Stimulated activated CD8-positive, alpha-beta memory T cell treated with anti-CD3 and anti-CD28 coated beads, Interleukin-2, amount 100 ng/mL, for 48 hours (primary cell): Measurements from ENCODE around the gene ANKRA2.
"Not testable (repeated sequence)": the region's sequence is repeated elsewhere in the genome, so short reads cannot be mapped to it uniquely, and the experiment has no call there.

Experiments used
- DNase-seq, 2 donors: peaks; one replicate each; pipeline ENCODE4 v3.0.0-alpha.2; 2020; ENCODE audit warnings: low read depth in 2 of 2

ANKRA2 gene

GRCh38 chr5:73550016-73550415 lies 15.4 kb downstream of the ANKRA2 start:
- no peak for DNase-seq

DNA sequence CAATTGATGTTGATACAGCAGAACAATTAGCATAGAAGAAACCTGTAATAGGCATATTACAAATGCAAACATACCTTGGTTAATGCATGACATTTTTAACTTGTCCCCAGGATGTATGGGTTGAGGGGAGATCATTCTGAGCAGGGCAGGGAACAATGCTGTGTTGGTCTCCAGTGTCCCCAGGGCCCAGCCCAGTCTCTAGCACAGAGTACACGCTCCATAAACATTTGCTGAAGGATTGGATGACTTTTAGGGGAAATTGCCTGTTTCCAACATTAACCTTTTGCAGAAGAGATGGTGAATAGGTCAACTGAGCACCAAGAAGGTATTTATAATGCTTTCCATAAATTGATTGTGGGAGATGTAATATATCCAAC lies 20.0 kb downstream of the ANKRA2 start:
- no peak for DNase-seq

DNA sequence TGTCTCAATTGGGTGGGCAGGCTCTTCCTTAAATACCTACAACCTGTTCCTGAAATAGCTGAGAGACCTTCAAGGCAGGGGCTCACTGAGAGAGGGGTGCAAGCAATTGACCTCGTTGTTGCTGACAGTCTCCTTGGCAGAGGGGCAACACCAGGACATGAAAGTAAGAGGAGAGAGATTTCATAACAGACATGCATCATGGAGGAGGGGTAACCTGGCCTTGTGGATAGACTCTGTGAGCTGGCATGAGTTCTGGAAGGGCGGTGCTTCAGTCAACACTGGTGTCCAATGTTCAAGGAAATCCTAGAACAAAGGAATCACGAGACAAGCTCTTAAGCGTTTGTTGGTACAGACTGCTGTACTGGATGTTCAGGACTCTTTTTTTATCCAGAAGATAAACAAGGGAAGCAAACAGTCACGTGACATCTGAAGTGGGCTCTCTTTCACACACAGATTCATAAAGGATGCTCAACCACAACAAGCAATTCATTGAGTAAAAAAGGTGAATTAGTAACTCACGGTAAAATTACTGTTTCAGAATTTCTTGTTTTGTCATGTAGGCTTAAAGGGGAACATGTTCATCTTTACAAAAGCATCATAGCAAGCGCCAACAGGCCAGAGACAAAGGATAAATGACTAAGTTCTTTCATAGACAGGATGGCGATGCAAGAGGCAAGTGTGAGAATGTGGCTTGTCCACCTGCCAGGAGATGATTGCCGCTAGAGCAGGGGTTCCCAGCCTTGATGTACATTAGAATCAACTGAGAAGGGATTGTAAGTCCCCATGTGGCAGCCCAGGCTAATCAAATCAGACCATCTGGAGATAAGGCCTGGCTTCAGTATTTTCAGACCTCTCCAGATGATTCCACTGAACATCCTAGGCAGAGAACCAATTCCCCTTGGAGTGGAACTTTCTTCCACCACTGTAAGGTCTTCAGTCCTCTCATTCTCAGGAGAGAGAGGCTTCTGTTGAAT lies 20.7 kb downstream of the ANKRA2 start:
- no peak for DNase-seq

DNA sequence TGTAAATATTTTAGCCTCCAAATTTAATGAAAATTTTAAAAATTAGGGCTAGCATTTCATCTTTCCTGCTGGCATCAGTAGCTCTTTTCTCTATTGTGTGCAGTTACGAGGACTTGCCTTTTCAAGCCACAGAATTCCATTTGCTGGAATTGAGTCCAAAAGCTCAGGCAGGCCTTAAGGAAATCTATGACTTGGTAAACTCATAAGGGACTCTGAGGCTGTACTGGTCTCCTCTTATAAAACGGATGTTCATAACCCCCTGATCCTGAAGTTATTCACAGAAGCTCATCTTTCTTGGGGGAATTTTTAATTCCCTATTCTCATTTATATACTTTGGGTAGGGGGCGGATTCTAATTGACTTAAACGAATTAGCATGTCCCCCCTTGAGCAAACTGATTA lies 23.4 kb downstream of the ANKRA2 start:
- no peak for DNase-seq

DNA sequence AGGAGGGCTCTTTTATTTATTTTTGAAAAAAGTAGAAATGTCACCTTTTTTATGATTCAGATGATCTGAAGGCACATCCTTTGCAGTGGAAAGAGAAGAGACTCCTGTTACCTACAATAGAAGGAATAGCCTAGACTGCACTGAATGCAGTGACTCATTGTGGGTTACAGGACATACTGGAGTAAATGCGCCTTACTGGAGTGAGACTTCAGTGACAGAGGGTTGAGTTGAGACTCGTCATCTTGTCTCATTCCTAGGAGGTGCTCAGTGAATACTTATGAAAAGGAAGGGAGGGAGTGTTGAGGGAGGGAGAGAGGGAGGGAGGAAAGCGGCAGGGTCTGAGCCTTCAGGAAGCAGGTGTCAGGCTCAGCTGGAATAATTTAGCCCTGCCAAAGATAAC lies 25.2 kb downstream of the ANKRA2 start:
- no peak for DNase-seq

GRCh38 chr5:73539730-73540129 lies 25.7 kb downstream of the ANKRA2 start:
- no peak for DNase-seq

DNA sequence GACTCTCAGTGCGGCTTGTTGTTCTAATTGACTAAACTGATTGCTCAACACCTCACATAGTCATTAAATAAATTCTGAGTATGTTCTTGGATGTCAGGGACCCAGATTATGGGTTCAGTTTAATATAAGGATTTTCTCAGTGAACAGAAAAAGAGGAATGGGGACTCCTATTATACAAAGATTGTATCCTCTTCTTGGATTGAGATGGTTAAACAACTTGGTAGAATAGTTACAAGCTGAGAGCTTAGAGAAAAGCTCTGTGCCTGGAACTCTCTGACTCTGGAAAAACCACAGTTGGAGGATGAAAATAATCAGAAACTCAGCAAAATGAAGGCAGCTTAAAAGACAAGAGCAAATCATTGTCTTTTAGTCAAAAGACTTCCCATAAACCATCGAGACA lies 30.5 kb downstream of the ANKRA2 start:
- no peak for DNase-seq

DNA sequence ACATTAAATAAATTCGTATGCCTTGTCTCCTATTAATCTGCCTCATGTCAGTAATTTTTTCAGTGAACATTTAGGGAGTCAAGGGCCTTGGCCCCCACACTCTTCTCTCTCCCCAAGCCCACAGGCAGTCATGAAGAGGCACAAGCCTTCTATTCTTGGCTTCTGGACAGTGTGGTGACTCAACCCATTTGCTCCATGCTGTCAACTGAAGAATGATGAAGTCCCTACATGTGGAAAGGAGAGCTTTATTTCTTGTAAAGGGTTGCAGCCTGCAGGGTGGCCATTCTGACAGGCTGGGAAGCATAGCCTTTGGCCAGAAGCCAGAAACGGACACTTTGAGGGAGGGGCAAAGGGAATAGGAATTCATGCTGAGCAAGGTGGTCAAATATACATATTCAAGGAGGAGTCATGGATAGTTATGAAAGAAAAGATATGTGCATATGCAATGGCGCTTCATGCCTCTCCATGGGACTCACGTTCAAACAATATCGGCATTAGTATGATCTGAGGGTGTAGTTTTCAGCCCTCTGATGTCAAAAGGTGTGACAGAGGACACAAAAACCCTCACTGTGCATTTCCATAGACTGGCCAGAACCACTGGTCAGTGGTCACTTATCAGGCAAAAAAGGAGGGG lies 31.3 kb downstream of the ANKRA2 start:
- no peak for DNase-seq

GRCh38 chr5:73532195-73532594 lies 33.2 kb downstream of the ANKRA2 start:
- no peak for DNase-seq

- DNase-seq, result no peak
These were observed 34.1 kb downstream of the ANKRA2 start for GRCh38 chr5:73531356-73531755.

DNA sequence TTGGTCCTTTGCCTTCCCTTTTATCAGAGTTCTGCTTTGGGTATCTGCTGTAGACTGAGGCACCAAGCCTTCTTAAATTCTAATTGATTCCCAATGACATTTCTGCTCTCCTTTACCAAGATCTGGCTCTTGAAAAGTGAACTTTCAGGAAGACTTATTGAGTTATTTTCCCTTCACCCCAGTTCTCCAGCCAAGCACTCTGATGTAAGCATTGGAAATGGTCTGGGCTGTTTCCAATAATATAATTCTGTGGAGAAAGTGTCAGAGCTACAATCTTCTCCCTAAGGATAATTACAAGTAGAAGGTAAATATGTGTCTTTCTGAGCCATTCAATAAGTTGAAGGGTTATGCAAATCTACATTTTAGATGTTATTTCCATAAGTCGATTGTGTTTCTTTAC lies 36.4 kb downstream of the ANKRA2 start:
- no peak for DNase-seq

- DNase-seq, result no peak
These were observed 37.2 kb downstream of the ANKRA2 start for GRCh38 chr5:73528248-73528647.

DNA sequence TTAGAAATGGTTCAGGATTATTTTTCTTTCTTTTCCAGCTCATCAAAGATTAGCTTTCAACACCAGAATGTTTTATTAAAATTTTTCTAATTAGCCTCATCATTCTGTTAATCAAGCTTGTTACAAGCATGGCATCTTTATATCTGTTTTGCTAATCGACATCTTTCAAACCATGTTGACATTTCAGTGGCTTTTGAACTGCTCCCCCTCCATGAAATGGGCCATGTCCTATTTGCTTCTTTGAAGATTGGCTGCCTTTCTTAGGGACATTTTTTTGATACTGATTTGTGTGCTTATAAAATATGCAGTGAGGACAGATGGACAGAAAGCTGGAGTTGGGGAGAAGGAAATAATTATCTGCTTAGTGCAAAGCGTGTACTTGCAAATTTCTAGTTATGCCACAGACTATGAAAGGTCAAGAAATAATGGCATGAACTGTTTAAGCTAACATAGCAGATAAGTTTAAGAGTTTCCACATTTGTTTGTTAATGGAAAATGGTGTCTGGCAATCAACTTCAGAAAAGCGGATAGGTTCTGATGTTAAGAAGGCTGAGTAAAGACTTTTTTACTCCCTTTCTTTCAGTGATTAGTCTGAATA lies 39.7 kb downstream of the ANKRA2 start:
- no peak for DNase-seq

GRCh38 chr5:73523861-73524260 lies 41.6 kb downstream of the ANKRA2 start:
- no peak for DNase-seq

DNA sequence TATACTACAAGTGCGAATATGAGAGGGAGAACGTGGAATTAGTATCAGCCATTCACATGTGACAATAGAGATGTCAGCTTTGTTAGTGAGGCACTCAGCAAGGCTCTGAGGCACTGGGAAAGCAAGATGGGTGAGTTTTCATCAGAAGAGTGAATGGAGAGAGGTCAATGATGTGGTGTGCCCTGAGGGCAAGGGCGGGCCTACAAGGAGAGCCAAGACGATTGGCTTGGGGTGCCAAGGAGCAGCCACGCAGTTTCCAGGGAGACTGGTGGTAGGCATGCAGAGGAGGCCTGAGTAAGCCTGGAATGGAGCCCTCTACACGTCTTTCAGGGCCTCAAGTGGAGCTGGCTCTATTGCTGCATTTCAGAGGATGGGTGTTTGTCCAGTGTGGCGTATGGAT lies 42.5 kb downstream of the ANKRA2 start:
- DNase-seq, result no peak

GRCh38 chr5:73519531-73520283 lies 45.7 kb downstream of the ANKRA2 start:
- DNase-seq, result peak; percentile 29 to 46

- no peak for DNase-seq
These were observed 50.2 kb downstream of the ANKRA2 start for GRCh38 chr5:73515232-73515631.

DNA sequence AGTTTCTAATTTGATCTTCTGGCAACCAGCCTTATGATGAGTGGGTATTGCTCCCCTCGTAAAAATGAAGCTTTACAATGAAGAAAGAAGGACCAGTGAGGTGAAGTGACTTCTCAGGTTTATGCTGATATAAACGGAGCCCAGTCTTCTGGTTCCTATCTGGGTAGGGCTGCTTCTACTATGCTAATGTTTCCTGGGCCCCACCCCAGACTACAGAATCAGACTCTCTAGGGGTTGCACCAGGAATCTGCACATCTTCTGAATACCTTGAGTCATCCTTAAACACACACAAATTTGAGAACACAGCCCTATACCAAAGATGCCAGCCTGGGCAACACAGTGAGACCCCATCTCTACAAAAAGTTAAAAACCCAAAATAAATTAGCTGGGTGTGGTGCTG lies 51.0 kb downstream of the ANKRA2 start:
- DNase-seq, result no peak

GRCh38 chr5:73513996-73514395 lies 51.4 kb downstream of the ANKRA2 start:
- DNase-seq, result no peak

- DNase-seq, result not testable (repeated sequence)
These were observed 56.9 kb downstream of the ANKRA2 start for GRCh38 chr5:73508521-73508920.

- no peak for DNase-seq
These were observed 58.4 kb downstream of the ANKRA2 start for GRCh38 chr5:73507062-73507461.

- DNase-seq, result no peak
These were observed 58.9 kb downstream of the ANKRA2 start for GRCh38 chr5:73506459-73506955.
